HCT116 (cell line): ENCODE data around the gene MARCHF3. TPM values are rescaled to one million over a fixed set of nuclear protein-coding genes. Genes with fewer than 3 reads are reported as not detected.

Experiments
- ATAC-seq: fragments of 200-7000 bp; cut with Tn5 transposase; 2 replicates; pipeline ENCODE4 v1.9.1; 2020; ENCODE audit warnings: mild to moderate bottlenecking, moderate library complexity
- BruUV-seq: library from RNA; stranded (reverse); fragments of 400-500 nt; replicated peaks from 2 replicates; lab custom pipeline; 2021; lab: Mats Ljungman, UMichigan
- CTCF ChIA-PET: fragments of 300-600 bp; sonication (Branson Sonifier 250); formaldehyde crosslinking; loops from one replicate; lab custom pipeline; 2021; ENCODE audit warnings: antibody characterized with exemption; lab: Charles Lee
- POLR2A ChIA-PET: fragments of 300-600, 350-600 bp; sonication (Branson Sonifier 250); formaldehyde crosslinking; loops from one replicate; lab custom pipeline; 2021; ENCODE audit warnings: antibody characterized with exemption; lab: Charles Lee
- RAD21 ChIA-PET, 2 experiments: fragments of 300-600 bp; sonication (Branson Sonifier 250); formaldehyde crosslinking; loops; one replicate each; lab custom pipeline; 2023; ENCODE audit warnings: low total read pairs in 2 of 2; ENCODE audit not compliant: uncharacterized antibody in 2 of 2, unreplicated experiment in 2 of 2, low non-redundant PET in 1 of 2; lab: Charles Lee
- DNase-seq: peaks from one replicate; pipeline ENCODE4 v3.0.0-alpha.2; 2010; ENCODE audit warnings: low read depth, low spot score
- H2AFZ ChIP-seq: fragments of 200-600 bp; shearing (Covaris generic), sonication (generic); 2 replicates; pipeline ENCODE4 v1.6.1; 2017; ENCODE audit warnings: low read depth, mixed run types, mixed read lengths, antibody characterized with exemption, low read length; ENCODE audit not compliant: poor library complexity, severe bottlenecking
- H3K27ac ChIP-seq: 2 replicates; pipeline ENCODE4 v1.5.1; 2012; ENCODE audit warnings: low read depth, low read length
- H3K27me3 ChIP-seq: fragments of 200-600 bp; sonication (generic); 2 replicates; pipeline ENCODE4 v1.6.1; 2016; ENCODE audit warnings: mixed run types, low read length, mixed read lengths; ENCODE audit not compliant: insufficient read depth
- H3K36me3 ChIP-seq, 2 experiments: fragments of 200-500 bp in 1 of 2; fragments of 200-600 bp in 1 of 2; sonication (Bioruptor generic) in 1 of 2; sonication (generic) in 1 of 2; 2 replicates each; pipeline versions ENCODE4 v1.5.1 to v1.6.1; 2014 to 2016; ENCODE audit warnings: low read length in 2 of 2, inconsistent platforms in 1 of 2, mixed read lengths in 1 of 2, mixed run types in 1 of 2; ENCODE audit not compliant: insufficient read depth in 2 of 2, control insufficient read depth in 1 of 2
- H3K4me1 ChIP-seq, 2 experiments: fragments of 200-600 bp in 1 of 2; sonication (generic) in 1 of 2; 2 replicates each; pipeline versions ENCODE4 v1.5.1 to v1.6.1; 2012 to 2017; ENCODE audit warnings: low read length in 2 of 2, inconsistent platforms in 1 of 2, mild to moderate bottlenecking in 1 of 2, mixed read lengths in 1 of 2, mixed run types in 1 of 2, moderate library complexity in 1 of 2; ENCODE audit not compliant: insufficient read depth in 2 of 2, control insufficient read depth in 1 of 2
- H3K4me2 ChIP-seq: fragments of 200-600 bp; sonication (generic); 2 replicates; pipeline ENCODE4 v1.6.1; 2017; ENCODE audit warnings: mixed run types, low read length, mixed read lengths
- H3K4me3 ChIP-seq, 2 experiments: fragments of 200-600 bp in 1 of 2; sonication (generic) in 1 of 2; replicated peaks in 1 of 2; 2 replicates each; pipeline ENCODE4 v1.5.1; 2011 to 2016; ENCODE audit warnings: low read length in 2 of 2, control low read depth in 1 of 2, low read depth in 1 of 2, mild to moderate bottlenecking in 1 of 2, mixed read lengths in 1 of 2, mixed run types in 1 of 2
- H3K79me2 ChIP-seq: fragments of 200-600 bp; sonication (generic); 2 replicates; pipeline ENCODE4 v1.6.1; 2017; ENCODE audit warnings: mild to moderate bottlenecking, mixed run types, low read length, moderate library complexity, mixed read lengths; ENCODE audit not compliant: insufficient read depth
- H3K9ac ChIP-seq: fragments of 200-600 bp; sonication (generic); 2 replicates; pipeline ENCODE4 v1.6.1; 2016; ENCODE audit warnings: low read length, mixed read lengths
- H3K9me2 ChIP-seq: fragments of 200-600 bp; sonication (generic), shearing (Covaris generic); 2 replicates; pipeline ENCODE4 v1.6.1; 2017; ENCODE audit warnings: mixed run types, mild to moderate bottlenecking, moderate library complexity; ENCODE audit not compliant: insufficient read depth
- H3K9me3 ChIP-seq, 2 experiments: fragments of 200-500 bp in 1 of 2; fragments of 200-600 bp in 1 of 2; sonication (Bioruptor generic) in 1 of 2; sonication (generic) in 1 of 2; 2 replicates each; pipeline ENCODE4 v1.6.1; 2014 to 2017; ENCODE audit warnings: low read length in 2 of 2, mixed read lengths in 2 of 2, inconsistent platforms in 1 of 2, low read depth in 1 of 2, mild to moderate bottlenecking in 1 of 2, mixed run types in 1 of 2, moderate library complexity in 1 of 2; ENCODE audit not compliant: control insufficient read depth in 1 of 2, insufficient read depth in 1 of 2
- H4K20me1 ChIP-seq: fragments of 200-600 bp; sonication (generic), shearing (Covaris generic); 2 replicates; pipeline ENCODE4 v1.6.1; 2017; ENCODE audit warnings: mixed run types, mild to moderate bottlenecking, moderate library complexity; ENCODE audit not compliant: insufficient read depth
- CTCF ChIP-seq, 3 experiments: fragments of 200-600 bp in 1 of 3; sonication (generic) in 1 of 3; IDR thresholded peaks in 2 of 3; conservative IDR thresholded peaks in 1 of 3; 2 replicates each; pipeline ENCODE4 v1.5.1; 2012 to 2017; ENCODE audit warnings: low read depth in 2 of 3, low read length in 2 of 3, antibody characterized with exemption in 1 of 3, borderline replicate concordance in 1 of 3, control low read depth in 1 of 3, mild to moderate bottlenecking in 1 of 3, mixed read lengths in 1 of 3, mixed run types in 1 of 3, moderate library complexity in 1 of 3; ENCODE audit not compliant: insufficient read depth in 1 of 3
- ELF1 ChIP-seq: IDR thresholded peaks from 2 replicates; pipeline ENCODE4 v1.6.1; 2012; ENCODE audit warnings: low read depth, borderline replicate concordance
- JUND ChIP-seq: IDR thresholded peaks from 2 replicates; pipeline ENCODE4 v1.6.1; 2012
- MAX ChIP-seq: IDR thresholded peaks from 2 replicates; pipeline ENCODE4 v1.6.1; 2012
- POLR2A ChIP-seq: IDR thresholded peaks from 2 replicates; pipeline ENCODE4 v1.7.0; 2011; ENCODE audit warnings: borderline replicate concordance; ENCODE audit not compliant: insufficient read depth, insufficient read length; ENCODE audit errors: extremely low read depth
- POLR2AphosphoS5 ChIP-seq: IDR thresholded peaks from 2 replicates; pipeline ENCODE4 v1.6.1; 2011; ENCODE audit warnings: mild to moderate bottlenecking, low read depth, low read length, moderate library complexity
- RAD21 ChIP-seq: IDR thresholded peaks from 2 replicates; pipeline ENCODE4 v1.6.1; 2012; ENCODE audit warnings: low read depth, mild to moderate bottlenecking
- REST ChIP-seq: IDR thresholded peaks from 2 replicates; pipeline ENCODE4 v1.6.1; 2012; ENCODE audit warnings: low read depth
- SP1 ChIP-seq: IDR thresholded peaks from 2 replicates; pipeline ENCODE4 v1.6.1; 2012; ENCODE audit warnings: low read depth
- TCF7L2 ChIP-seq: IDR thresholded peaks from 2 replicates; pipeline ENCODE4 v1.7.0; 2011; ENCODE audit warnings: borderline replicate concordance, inconsistent platforms; ENCODE audit not compliant: insufficient read depth, insufficient read length; ENCODE audit errors: extremely low read depth
- ZBTB33 ChIP-seq: IDR thresholded peaks from 2 replicates; pipeline ENCODE4 v1.6.1; 2011; ENCODE audit warnings: mild to moderate bottlenecking, low read length, moderate library complexity; ENCODE audit not compliant: insufficient replicate concordance; ENCODE audit errors: extremely low read depth
- ZFX ChIP-seq: fragments of 450-650 bp; IDR thresholded peaks from 2 replicates; pipeline ENCODE4 v1.6.1; 2017
- ZNF274 ChIP-seq: fragments of 200-500 bp; sonication (Bioruptor generic); IDR thresholded peaks from 2 replicates; pipeline ENCODE4 v1.6.1; 2014; ENCODE audit warnings: mild to moderate bottlenecking, low read depth, low read length, inconsistent platforms
- intact Hi-C: fragments of 100-400 bp; cut with micrococcal nuclease; formaldehyde crosslinking; loops from 2 replicates; pipeline ENCODE4 v1.10.0; 2022
- total RNA-seq: library from RNA; stranded (reverse); gene quantifications from one replicate; pipeline ENCODE4 v1.2.1, GENCODE V29; 2021; ENCODE audit not compliant: unreplicated experiment

Gene MARCHF3
- total RNA-seq, 1 experiment from 2014 or later = 2.3 TPM

- H4K20me1 ChIP-seq = no peaks in the 10 kb centered on the region
- RAD21 ChIA-PET = no interaction called here
- POLR2A ChIA-PET = no interaction called here
- TF ChIP-seq TCF7L2 = no peak
- TF ChIP-seq ELF1 = no peak
- TF ChIP-seq REST = no peak
- TF ChIP-seq ZBTB33 = no peak
- TF ChIP-seq SP1 = no peak
- no peak for TF ChIP-seq JUND
- no peak for TF ChIP-seq CTCF (IDR thresholded peaks at IDR 0.05 in 2 of 3, conservative IDR thresholded peaks at IDR 0.05 in 1 of 3; ENCODE audit: borderline replicate concordance in 1 of 3, insufficient read depth in 1 of 3, low read depth in 2 of 3, low read length in 2 of 3)
- TF ChIP-seq MAX = no peak
- no peak for TF ChIP-seq RAD21
- no peak for TF ChIP-seq POLR2A
- no peak for TF ChIP-seq ZFX
- no peak for TF ChIP-seq POLR2AphosphoS5
- no peak for TF ChIP-seq ZNF274
- CTCF ChIA-PET = no interaction called here
- no peak overlapping the region for H3K4me2 ChIP-seq
- no TSS peak for BruUV-seq
- no peak overlapping the region for H3K9ac ChIP-seq
- no peaks in the 10 kb centered on the region for H3K36me3 ChIP-seq
- no peaks in the 10 kb centered on the region for H3K27me3 ChIP-seq
- DNase-seq (no peak), ATAC-seq (no peak)
- H3K79me2 ChIP-seq = no peaks in the 10 kb centered on the region
- no peaks in the 10 kb centered on the region for H3K9me3 ChIP-seq
- intact Hi-C loops = no loop called here
- no peaks in the 10 kb centered on the region for H3K9me2 ChIP-seq
- no peak overlapping the region for H2AFZ ChIP-seq
- H3K27ac ChIP-seq = no peak overlapping the region
- no peaks in the 10 kb centered on the region for H3K4me1 ChIP-seq
- H3K4me3 ChIP-seq = no peak overlapping the region
These were observed 15.8 kb downstream of the MARCHF3 start for GRCh38 chr5:127014573-127014972.
